HG02938 (cell line): ENCODE measurements around the gene KHDRBS2.

Experiments
- ATAC-seq: cut with Tn5 transposase; IDR thresholded peaks from one replicate; pipeline ENCODE4 v1.9.1; 2021; ENCODE audit warnings: mild to moderate bottlenecking, moderate library complexity; ENCODE audit not compliant: unreplicated experiment

Gene KHDRBS2

DNA sequence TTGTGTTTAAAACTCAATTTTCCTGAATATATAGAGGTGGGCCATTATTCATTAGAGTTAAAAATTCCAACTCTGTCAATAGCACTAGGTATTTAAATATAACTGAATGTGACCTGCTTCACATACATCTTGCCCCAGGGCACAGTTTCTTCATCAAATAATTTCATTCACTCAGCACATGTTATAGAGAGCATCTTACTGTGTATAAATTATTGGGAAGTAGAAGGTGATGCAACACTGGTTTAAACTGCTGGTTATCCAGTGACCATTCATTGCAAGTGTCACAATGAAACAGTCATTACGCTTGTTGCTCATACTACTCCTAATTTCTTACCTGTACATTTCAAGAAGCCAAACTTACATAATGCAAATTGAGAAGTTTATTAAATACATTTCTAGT lies 93.4 kb downstream of the KHDRBS2 start:
- ATAC-seq = no peak

DNA sequence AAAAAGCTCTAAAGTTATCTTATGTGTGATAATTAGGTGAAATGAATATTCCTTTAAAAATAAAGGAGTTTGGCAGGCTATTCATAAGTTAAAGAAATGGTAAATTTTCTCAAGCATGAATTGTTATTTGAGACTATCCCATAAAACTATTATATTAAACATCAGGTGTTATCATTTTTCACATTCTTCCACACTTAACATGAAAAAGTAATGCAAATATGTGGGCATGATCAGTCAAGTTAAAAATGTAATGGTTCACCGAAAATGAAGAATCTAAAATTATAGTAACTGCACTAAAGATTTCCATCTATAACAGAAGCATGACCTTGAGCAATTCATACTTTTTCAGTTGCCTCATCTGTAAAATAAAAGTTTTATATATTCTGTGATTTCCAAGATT lies 110.8 kb downstream of the KHDRBS2 start:
- ATAC-seq = no peak

DNA sequence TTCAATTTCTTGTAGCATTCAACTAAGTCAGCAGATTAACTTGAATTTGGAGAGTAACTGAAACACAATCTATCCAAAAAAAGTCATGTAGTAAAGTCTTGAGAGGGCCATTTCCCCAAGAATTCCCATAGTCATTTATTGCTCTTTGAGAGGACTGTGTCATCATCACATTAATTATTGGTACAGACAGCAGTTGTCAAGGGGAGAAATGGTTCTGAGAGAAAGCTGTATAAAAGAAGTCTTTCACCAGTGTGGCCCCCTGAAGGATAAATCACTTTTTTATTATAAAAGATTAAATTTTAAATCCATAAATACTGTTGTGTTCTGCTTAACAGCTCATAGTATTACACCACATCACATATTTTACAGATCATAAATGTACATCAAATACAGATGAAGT lies 111.5 kb downstream of the KHDRBS2 start:
- ATAC-seq = no peak

DNA sequence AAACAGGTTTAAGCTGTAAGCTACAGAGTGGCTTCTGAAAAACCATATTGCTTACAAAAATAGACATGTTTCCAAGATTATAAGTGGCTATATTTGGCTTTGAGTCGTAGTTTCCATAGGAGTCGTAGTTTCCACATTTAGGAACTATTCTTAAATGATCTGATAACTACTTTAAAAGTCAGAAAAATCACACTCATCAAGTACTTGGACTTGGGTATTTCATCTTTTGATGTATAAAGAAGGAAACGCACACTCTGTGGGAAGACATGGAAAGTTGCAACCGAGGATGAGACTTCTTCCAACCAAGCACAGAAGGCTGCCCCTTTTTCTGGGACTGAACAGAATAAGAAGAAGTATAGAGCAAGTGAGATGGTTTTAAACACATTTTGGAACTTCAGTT lies 118.3 kb downstream of the KHDRBS2 start:
- no peak for ATAC-seq

DNA sequence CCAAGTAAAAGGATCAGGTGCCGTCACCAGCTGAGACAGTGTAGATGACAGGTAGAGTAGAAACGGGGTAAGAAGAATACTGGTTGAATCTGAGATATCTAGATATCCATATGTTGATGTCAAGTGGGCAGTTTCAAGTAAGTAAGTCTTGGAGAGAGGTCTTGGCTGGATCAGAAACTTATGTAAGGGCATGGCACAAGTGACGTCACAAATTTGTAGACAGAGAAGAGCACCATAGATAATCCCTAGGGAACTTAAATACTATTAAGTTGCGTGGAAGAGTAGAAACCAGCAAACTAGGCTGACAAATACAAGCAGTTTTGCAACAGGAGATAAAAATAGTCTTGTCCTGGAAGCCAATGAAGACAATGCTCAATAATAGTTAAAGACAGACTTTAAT lies 123.2 kb downstream of the KHDRBS2 start:
- ATAC-seq = no peak

DNA sequence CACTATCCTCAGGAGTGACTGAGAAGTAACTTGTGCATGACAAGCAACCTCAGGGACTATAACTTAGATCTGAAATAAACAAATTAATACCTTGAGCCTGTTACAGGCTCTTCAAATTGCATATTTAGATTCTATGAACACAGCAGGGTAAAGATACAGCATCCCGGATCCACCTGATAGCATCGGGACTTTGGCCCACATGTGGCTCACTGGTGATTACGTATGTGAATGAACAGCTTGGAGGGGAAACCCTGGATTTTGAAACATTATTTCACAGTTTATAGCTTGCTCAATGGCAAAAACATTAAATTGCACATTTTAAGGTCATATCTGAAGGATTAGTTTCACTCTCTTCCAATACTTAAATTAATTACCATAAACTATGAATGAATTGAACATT lies 133.2 kb downstream of the KHDRBS2 start:
- no peak for ATAC-seq

DNA sequence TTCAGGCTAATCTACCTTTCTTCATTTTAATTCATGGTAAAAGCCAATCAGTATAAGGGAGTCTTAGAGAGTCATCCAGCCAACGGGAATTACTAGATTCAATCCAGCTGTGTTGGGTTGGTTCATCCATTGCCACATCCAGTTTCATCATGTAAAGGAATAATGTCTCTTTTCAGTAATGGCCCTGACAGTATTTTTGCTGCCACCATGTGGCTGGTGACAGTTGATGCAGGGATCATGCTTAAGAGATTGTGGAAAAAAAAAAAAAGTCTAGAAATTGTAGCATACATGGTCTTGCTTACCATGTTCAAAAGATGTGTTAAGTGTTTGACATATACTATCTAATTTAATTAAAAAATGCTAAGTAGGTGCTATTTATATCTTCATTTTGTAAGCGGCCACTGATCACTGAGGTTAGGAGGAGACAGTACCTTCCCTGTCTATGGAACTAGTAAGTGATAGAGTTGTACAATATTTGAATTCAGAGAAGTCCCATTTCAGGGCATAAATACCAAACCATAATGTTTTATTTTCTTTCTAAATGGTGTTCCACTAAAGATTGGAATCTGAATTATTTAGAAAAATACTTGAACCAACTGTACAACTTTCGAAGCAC lies 135.9 kb downstream of the KHDRBS2 start:
- peak; percentile 68 for ATAC-seq

DNA sequence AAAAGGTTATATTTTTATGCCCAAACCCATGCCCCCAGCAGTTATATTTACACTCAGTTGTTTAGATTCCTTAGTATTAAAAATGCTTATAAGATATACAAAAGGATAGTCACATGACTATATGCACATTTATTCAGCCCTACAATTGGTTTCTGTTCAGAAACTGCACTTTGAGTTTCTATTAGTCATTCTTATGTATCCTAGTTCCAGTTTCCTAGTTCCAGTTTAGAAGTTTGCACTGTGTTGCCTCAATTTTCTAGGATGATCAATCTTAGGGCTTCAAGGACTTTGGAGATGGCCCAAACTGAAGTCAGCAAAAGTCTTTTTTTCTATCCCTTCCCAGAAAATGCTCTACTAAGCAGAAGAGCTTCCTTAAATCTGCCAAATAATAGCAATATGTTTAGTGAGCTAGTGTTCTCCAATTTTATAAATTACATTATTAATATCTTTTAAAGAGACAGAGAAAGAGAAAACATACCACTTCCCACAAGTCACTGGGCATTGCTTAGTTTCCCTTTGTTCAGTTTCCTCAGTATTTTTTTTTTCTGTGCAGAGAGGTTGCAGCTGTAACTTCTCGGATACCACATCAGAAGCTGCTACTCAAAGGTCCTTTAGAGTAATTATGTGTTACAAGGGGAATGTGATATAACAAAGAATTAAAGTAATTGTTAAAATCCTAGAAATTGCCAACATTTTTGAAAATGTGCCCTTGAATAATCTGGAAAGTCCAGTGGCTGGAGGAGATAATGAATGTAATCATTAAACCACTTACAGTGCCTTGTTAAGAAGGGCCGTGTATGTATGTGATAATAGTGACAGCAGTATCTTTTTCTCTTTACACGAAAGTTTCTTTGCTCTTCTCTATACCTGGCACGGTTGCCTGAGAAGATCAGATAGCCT lies 138.8 kb downstream of the KHDRBS2 start:
- ATAC-seq = no peak

DNA sequence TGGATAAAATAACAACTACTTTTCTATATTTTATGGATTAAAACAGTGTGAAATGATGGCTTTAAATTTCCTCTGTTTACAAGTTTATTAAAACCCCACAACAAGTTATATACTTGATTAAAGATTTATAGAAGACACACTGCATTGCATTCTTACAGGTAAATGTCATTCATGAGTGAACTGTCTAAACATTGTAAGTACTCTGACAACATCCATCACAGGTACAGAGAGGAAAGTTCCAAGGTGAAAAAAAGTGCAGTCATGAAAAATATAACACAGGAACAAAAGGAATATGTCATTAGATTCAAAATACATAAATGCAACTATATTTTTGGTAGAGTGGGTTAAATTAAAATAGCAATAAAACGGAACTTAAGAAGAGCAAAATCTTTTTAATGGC lies 156.9 kb downstream of the KHDRBS2 start:
- no peak for ATAC-seq

DNA sequence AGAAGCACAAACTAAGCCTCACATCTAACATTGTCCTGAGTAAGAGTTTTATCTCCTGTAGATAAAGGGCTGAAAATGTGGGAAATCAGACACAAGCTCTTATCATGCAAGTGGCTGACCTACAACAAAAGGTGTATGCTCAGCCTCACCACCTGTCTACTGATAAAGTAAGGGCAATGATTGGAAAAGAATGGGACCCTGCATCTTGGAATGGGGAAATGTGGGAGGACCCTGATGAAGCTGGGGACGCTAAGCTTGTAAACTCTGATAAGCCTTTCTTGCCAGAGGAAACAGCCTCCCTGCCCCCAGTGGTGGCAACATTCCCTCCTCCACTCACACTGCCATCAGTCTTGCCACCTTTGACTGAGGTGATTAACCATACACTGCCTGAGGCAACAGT lies 166.6 kb downstream of the KHDRBS2 start:
- ATAC-seq = no peak

DNA sequence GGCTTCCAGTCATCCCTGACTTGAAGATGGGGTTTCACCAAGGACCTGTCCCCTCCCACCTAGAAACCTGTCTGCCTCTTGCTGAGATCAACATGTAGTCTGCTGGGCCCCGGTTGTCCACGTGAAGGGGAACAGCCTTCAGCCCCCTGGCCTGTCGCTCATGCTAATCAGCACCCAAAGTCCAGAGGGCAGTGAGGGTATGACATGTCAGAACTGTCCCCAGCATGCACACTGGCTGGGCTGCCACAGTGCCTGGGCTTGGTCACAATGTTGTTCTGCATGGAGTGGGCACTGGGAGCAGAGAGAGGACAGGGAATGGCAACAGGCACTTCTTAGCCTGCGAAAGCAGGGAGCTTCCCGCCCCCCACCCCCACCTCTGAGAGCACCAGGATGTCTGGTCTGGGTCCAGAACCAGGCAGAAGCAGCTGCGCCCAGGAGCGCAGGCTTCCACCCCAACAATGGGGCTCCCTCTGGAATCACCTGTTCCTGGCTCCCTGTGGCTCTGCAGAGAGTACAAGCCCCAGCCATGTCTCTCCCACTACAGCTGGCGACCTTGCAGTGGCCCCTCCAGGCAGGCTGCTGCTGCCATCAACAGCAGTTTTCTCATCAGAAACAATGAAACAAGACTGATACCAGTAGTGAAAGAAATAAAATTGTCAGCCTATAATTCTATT lies 182.7 kb downstream of the KHDRBS2 start:
- no peak for ATAC-seq

DNA sequence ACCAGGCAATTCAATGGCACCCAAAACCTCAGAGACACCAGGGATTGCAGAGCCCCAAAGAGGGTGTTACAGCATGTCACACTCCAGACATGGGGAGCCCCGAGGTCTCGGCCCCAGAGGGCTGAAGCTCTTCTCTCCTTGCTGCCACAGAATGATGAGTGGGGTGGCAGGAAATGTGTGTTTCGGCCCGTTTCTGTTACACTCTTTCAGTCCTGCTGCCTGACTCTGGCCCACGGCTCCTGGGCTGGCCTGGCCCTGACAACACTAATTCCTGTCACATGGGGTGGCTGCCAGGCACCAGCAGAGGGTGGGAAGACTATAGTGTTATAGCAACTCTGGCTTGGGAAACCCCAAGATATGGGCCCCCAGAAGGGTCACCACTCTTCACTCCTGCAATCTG lies 183.6 kb downstream of the KHDRBS2 start:
- ATAC-seq = no peak

DNA sequence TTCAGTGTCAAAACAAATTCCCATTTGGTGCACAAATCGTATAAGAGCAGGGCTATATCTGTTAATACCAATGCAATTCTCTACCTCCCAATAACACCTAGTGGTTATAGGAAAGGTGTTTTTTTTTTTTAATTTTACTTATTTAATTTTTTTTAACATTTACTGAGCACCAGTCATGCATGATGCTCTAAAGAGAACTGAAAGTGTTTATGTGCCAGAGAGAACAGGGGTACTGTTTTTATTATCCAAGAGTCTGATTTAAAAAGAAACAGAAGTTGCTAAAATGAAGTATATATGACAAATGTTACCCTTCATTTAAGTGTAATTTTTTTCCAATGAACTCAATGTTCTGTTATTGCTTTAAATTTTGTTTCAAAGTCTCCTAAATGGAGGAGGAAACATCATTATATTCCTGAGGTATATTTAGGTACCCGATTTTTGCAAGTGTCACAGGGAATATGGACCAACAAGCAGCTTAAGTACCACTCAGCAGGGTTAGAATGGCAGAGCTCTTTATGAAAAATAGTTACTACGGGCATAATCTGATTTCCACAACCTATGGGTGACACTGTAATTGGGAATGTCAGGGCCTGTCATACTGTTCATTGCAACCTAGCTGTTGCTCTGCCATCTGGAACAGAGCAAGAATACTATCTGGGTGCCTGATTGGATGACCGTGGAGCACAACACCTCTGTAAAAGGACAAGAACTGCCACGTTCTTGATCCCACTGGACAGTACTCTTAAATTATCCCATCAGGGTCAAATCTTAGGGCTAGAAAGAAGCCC lies 195.4 kb downstream of the KHDRBS2 start:
- ATAC-seq = no peak

DNA sequence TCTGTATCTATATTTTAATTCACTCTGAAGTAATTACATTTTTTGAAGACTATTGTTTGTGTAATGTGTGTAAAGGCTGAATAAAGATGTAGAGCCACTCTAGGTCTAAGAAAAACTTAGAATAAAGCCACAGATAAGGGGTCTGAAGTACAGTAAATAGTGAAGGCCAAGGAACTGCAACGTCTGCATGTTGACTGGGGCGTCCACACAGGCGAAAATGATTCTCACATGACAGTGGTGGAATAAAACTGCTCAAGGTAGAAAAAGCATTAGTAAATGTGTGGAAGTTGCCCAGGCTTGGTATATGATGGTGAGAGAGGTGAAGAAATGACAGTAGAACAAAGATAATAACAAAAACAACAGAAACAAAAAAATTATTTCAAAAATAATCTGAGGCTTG lies 196.2 kb downstream of the KHDRBS2 start:
- ATAC-seq = no peak

DNA sequence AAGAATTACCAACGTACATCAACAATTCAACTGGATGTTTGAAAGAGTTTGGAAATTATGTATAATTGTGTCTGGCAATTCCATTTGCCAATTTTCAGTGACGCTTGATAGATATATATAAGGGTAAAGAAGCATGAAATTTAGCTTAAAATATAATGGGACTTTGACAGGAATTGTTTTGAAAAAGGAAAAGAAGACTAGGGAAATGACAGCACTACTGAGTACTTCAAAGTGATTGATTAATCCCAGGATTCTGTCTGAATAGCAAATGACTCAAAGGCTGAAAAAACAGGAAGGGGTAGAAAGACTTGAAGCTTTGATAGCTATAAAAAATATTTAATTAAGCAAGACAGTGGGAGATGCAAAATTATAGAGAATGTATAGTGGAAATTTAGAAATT lies 200.0 kb downstream of the KHDRBS2 start:
- ATAC-seq = no peak

DNA sequence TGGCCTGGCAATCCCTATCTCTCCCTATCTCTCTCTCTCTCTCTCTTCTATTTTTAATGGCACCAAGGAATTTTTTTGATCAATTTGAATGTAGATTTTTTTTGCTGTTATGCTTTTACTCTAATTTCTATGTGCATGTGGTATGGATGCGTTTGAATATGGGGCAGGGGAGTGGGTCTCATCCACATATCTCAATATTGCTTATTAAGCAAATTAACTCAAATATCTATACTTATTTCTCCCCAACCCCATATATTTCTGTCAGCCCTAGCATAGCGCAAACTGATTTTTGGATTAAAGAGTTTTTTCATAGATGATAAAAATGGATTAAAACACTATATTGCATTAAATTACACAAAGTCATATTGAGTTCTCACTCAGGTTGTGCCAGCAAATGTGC lies 210.2 kb downstream of the KHDRBS2 start:
- no peak for ATAC-seq

DNA sequence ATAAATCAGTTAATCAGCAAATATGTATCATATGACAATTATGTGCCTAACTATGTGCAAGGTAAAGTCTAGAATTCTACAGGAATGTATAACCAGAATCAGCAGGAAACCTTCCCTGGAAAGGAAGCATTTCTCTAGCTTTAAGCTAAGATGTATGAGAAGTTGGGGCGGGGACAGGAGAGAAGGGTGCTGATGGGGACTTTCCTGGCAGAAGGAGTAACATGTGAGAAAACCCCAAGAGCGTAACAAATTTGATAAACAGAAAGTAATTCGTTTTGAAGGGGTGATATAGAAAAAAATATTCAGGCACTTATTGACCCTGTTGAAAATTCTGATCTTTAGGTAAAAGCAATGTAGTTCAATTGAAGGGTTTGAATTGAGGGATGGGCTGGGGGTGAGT lies 226.1 kb downstream of the KHDRBS2 start:
- no peak for ATAC-seq

DNA sequence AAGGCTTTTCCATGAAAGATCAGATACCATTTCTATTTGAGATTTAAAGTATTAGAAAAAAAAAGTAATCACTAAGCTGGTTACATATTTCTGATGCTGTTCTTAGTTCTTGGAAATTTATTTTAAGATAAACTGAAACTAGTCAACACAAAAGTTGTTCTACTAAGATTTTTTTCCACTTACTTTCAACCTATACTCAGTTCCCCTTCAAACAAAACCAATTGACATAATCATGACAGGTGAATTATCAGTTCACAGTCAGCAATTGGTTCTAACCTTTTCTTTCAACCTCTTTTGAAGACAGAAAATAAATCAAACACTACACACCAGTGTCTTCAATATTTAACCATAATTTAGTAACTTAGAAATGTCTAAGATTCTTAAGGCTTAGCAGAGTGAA lies 228.7 kb downstream of the KHDRBS2 start:
- ATAC-seq = no peak

DNA sequence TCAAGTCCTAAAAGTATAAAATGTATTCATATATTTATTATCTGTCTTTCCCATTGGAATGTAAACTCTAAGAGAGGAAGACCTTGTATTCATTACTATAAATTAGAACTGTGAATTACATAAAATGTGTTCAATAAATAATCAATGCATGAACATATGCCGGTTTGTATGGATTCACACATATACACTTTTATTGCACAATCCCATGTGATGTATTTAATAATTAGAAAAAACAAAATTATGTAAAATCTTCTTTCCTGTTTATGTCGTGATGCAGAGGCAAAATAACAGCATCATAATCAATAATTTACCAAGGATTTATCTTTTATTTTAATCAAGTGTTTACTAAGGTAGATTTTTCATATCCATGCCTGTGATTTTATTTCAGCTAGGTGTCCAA lies 240.5 kb downstream of the KHDRBS2 start:
- ATAC-seq = no peak

DNA sequence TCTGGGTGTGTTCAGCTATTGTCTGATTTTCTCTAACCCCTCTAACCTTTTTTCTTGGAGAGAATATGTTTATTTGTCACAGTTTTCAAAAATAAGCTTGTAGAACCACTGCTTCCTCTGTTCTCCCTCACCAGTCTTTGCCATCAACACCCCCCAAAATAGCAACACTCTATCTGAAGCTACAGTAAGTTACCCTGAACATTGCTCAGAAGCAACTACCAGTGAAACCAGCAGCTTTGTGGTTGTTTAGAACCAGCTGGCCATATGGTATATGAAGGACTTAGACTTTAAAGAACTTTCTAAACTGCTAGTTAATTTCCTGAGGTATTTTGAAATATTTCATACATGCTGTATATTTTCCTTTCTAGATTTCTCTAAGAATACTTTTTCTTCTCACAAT lies 242.9 kb downstream of the KHDRBS2 start:
- ATAC-seq = no peak

DNA sequence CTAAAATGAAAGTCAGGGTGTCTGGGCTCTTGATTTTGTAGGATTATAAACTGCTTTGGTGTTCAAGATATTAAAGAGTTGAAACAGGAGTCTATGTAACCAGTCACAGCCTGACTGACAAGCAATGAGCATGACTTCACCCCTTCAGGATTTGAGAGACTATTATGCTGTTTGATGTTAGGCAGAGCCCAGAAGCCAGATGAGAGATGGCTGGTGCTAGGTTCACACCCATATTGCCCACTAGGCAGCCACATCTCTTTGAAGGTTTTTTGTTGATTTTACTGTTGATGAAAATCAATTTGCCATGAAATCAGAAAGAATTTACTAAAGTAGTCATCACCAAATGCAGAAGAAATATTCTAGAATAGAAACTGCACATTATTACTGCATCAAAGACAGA lies 243.6 kb downstream of the KHDRBS2 start:
- no peak for ATAC-seq
